Hepatic stellate cell (primary cell): ENCODE data around the gene TBCB.
"Not testable (repeated sequence)": the region's sequence is repeated elsewhere in the genome, so short reads cannot be mapped to it uniquely, and the experiment has no call there.

Experiments used
- DNase-seq: peaks from one replicate; pipeline ENCODE4 v3.0.0; 2011; ENCODE audit warnings: low spot score

Gene TBCB, protein sequence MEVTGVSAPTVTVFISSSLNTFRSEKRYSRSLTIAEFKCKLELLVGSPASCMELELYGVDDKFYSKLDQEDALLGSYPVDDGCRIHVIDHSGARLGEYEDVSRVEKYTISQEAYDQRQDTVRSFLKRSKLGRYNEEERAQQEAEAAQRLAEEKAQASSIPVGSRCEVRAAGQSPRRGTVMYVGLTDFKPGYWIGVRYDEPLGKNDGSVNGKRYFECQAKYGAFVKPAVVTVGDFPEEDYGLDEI

DNA sequence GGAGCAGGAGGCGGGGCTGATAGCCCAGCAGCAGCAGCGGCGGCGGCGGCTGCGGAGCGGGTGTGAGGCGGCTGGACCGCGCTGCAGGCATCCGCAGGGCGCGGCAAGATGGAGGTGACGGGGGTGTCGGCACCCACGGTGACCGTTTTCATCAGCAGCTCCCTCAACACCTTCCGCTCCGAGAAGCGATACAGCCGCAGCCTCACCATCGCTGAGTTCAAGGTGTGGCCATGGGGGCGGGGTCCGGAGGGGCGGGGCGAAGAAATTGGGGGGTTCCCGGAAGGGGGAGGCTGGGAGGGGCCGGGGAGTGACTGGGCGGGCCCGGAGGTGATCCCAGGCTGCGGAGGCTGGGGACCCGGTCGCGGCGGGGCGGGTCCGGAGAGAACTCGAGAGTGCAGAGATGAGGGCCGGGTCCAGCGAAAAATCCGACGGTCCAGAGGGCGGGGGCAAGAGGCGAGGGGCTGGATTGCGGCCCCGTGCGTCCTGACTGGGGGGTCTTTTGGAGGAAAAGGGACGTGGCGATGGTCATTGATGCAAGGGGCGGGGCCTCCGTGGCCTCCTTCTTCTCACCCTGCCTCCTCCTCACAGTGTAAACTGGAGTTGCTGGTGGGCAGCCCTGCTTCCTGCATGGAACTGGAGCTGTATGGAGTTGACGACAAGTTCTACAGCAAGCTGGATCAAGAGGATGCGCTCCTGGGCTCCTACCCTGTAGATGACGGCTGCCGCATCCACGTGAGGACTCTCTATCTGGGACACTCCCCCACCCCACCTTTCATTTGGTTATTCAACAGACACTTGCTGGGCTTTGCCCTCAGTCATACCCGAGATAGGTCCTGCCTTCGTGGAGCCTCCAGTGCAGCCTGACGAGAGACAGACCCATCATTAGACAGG lies at the start of gene TBCB:
TBCB (plus strand) TSS at position 16 of the 891 bp plus-strand sequence; CDS start at position 109, 93 bp downstream.
- DNase-seq: no peak

DNA sequence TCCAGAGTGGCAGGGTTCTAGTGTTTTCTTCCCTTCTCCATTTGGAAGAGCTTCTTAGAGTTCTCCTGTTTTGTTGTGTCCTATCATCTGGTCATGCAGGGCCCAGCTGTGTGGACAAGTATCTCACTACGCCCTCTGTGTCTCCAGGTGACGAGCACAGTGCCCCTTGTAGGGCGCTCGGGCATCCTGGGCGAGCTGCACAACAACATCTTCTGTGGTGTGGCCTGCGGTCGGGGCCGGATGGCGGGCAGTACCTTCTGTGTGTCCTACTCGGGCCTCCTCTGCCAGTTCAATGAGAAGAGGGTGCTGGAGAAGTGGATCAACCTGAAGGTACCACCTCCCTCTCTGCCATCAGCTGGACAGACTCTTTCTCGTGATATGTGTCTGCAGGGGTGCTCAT lies 47.6 kb upstream of the TBCB start:
- no peak for DNase-seq

- DNase-seq: not testable (repeated sequence)
Observed at GRCh38 chr19:36068810-36069499, 46.3 kb upstream of the TBCB start.

GRCh38 chr19:36072081-36072480 lies 43.2 kb upstream of the TBCB start:
- no peak for DNase-seq

DNA sequence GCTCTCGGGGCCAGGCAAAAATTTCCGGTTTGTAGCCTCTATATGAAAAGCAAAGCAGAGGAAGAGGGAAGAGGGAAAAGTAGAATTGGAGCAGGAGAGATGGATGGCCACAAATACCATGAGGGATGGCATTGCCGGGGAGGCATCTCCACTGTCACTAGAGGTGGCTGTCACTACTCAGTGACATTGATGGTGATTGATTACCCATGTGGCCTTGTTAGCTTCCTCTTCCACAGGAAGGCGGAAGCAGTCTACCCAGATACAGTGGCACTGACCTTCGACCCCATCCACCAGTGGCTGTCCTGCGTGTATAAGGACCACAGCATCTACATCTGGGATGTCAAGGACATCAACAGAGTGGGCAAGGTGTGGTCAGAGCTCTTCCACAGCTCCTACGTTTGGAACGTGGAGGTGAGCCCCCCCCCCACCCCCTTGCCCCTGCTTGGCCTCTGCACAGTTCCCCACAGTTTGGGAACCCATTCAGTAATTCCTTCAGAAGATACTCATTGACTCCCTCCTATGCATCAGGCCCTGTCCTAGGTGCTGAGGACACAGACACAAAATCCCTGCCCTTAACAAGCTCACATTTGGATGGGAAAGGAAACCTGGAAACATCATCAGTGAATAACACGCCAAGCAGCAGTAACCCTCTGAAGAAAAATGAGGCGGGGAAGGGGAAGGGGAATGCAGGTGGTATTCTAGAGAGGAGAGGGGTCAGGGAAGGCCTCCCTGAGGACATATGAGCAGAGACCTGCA lies 42.0 kb upstream of the TBCB start:
- no peak for DNase-seq

- DNase-seq: no peak
Observed at GRCh38 chr19:36079389-36079945, 35.8 kb upstream of the TBCB start.

DNA sequence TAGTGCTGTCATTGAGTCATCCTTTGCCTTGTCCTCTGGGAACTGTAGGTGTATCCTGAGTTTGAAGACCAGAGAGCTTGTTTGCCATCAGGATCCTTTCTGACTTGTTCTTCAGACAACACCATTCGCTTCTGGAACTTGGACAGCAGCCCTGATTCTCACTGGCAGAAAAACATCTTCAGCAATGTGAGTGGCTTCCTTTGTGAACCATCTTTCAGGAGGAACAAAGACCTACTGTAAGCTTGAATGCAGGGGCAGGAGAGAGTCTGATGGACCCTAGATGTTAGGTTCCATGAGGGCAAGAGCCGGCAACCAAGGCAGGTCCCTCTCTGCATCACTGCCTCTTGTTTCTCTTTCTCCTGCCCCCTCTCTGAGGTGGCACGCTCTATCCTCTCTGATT lies 33.9 kb upstream of the TBCB start:
- no peak for DNase-seq

DNA sequence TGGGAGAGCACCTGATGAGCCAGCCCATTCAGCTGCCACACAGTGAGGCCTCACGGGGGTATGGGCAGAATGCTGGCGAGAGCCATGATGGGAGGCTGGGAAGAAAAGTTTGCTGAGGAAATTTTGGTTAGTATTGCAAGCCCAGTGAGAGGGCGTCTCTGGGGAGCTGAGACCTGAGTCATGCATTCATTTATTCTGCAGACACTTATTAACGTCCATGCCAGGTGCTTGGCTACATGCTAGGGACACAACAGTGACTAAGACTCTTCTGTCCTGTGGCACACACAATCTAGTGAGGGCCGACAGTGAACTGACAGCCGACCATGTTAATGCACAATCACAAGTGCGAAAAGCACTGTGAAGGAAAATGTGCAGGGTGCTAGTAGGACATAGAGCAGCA lies 33.4 kb upstream of the TBCB start:
- no peak for DNase-seq

DNA sequence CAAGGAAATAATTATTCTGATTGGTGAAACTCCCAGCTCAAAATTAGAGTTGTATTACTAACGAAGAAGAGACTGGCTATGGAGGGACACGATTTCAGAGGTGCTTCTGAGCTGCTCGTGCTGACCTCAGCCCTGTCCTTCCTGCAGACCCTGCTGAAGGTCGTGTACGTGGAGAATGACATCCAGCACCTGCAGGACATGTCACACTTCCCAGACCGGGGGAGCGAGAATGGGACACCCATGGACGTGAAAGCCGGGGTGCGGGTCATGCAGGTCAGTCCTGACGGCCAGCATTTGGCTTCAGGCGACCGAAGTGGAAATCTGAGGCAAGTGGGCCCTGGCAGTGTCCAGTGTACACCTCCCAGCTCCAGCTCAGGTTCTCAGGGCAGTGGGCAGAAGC lies 32.4 kb upstream of the TBCB start:
- DNase-seq: no peak

- DNase-seq: no peak
Observed at GRCh38 chr19:36084231-36085009, 30.8 kb upstream of the TBCB start.

DNA sequence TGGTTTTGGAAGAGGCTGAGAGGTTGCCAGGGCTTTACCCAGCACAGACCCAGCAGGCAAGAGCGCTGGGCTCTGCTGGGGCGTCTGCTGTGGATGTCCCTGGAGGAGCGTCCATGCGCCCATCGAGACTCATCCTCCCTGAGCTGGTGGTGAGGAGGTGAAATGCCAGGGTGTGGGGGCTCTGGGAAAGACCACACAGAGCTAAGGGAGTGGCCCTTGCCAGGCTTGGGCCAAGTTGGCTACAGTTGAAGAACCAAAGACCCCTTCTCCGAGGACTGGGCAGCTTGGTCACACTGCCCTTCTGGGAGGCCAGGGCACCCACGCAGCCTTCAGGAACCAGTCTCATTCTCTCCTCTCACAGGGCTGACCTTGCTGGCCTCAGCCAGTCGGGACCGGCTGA lies 28.9 kb upstream of the TBCB start:
- no peak for DNase-seq

GRCh38 chr19:36089847-36090246 lies 25.4 kb upstream of the TBCB start:
- DNase-seq: no peak

DNA sequence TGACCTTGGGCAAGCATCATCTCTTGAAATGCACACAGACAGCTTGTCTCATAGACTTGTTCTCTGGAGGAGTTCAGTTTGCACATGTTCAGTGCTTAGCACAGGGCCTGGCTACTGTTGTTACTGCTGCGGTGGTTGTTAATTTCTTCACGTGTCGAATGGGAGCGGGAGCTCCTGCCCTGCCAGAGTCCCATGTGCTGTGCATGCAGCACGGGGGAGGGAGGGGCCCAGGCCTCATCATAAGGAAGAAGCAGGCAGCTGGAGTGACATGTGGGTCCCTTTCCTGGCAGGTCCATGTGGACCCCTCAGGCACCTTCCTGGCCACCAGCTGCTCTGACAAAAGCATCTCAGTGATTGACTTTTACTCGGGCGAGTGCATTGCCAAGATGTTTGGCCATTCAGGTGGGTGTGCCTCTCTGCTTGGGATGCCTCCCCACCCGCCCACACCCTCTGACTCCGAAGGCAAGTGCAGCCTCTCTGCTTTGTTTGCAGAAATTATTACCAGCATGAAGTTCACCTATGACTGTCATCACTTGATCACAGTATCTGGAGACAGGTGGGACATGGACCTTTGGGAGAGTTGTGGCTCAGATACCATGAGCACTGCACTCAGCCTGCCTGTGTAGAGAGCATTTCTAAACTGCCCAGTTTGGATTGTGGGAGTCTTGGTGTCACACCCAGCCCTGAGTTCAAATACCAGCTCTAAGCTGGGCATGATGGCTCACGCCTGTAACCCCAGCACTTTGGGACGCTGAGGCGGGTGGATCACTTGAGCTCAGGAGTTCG lies 24.2 kb upstream of the TBCB start:
- DNase-seq: no peak

DNA sequence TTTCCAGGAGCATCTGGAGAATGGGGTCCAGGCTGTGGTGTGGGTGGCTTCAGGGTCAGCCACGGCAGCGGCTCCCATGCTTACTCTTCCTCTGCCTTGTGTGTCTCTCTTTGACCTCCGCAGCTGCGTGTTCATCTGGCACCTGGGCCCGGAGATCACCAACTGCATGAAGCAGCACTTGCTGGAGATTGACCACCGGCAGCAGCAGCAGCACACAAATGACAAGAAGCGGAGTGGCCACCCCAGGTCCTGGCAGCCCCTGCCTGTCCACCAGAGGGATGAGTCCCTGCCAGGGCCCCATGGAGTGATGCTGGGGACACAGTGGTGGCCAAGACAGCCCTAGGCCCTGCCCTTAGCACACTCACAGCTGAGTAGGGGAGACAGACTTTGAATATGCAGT lies 22.7 kb upstream of the TBCB start:
- no peak for DNase-seq

DNA sequence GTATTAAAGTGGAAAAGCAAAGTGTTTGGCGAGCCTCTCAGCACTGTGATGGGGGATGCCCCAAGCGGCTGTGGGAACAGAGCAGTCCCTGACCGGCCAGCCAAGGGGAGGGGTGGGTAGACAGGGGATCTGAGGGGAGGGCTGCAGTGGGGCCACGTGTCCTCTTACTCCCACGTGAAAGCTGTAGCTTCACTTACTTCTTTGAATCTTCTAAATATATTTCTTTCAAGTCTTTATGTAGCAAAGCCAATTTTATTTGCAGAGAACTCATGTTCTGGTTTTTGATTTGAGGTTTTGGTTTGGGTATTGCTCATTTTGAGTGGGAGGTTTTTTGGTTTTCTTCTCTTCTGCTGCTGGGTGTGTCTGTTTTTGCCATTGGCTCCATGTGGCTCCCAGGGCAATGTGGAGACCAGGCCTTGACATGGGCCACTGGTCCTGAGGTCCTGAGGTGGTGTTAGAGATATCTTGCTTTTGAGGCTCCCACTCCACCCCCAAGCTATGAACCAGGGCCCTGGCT lies 22.1 kb upstream of the TBCB start:
- no peak for DNase-seq

GRCh38 chr19:36093687-36094086 lies 21.6 kb upstream of the TBCB start:
- DNase-seq: no peak

DNA sequence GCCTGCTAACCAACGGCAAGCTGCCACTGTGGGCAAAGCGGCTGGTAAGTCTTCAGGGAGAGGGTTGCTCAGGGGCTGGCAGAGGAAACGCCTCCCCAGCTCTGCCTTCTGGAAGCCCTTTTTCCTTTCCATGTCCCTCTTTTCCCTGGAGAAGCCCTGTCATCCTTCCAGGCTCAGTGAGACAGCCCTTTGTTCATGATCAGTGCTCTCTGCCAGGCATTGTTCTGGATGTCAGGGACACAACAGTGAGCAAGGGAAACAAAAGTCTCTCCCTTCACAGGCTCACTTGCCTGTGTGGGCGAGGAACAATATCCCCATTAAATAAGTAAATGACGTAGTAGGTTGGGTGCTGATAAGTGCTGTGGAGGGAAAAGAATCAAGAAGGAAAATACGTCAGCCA lies 18.2 kb upstream of the TBCB start:
- DNase-seq: no peak

DNA sequence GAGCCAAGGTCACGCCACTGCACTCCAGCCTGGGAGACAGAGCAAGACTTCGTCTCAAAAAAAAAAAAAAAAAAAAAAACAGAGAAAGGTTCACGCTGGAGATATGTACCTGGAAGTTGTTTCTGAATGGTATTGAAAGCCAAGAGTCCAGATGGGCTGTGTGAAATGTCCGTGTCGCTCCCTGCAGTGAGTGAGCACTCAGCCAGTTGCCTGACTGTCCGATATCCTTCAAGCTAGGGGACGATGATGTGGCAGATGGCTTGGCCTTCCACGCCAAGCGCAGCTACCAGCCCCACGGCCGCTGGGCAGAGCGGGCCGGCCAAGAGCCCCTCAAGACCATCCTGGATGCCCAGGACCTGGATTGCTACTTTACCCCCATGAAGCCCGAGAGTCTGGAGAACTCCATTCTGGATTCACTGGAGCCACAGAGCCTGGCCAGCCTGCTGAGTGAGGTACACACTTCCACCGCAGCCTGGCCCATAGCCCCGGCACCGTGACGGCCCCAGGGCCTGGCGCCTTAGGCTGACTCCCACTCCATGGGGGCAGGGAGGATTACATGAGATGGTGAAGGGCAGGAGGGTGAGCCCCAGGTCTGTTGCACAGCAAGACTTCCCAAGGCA lies 16.0 kb upstream of the TBCB start:
- DNase-seq: no peak

- no peak for DNase-seq
Observed at GRCh38 chr19:36100476-36100875, 14.8 kb upstream of the TBCB start.
